ENCODE results near the gene TTC7B.
"Not testable (repeated sequence)": the region's sequence is repeated elsewhere in the genome, so short reads cannot be mapped to it uniquely, and the experiment has no call there.

TTC7B gene

GRCh38 chr14:90534838-90535555, 281.2 kb downstream of the TTC7B start:
- Histone ChIP-seq H3K4me3 (no peak overlapping the region), H3K27ac (no peak overlapping the region)

GRCh38 chr14:90534091-90534837, 282.0 kb downstream of the TTC7B start:
- H3K27ac ChIP-seq, result peak overlapping the region in 1 of 21 experiments; percentile 7
- no peak overlapping the region for H3K4me3 ChIP-seq

- H3K27ac ChIP-seq, result peak overlapping the region in 1 of 21 experiments; percentile 7
- no peak overlapping the region for H3K4me3 ChIP-seq
Measured at GRCh38 chr14:90533591-90534021, 282.6 kb downstream of the TTC7B start.

GRCh38 chr14:90532826-90533525, 283.3 kb downstream of the TTC7B start:
- Histone ChIP-seq H3K27ac (no peak overlapping the region), H3K4me3 (no peak overlapping the region)

- Histone ChIP-seq H3K27ac (no peak overlapping the region), H3K4me3 (no peak overlapping the region)
Measured at GRCh38 chr14:90531497-90531896, 284.7 kb downstream of the TTC7B start.

- H3K4me3 ChIP-seq, result no peak overlapping the region
- no peak overlapping the region for H3K27ac ChIP-seq
Measured at GRCh38 chr14:90530523-90530922, 285.7 kb downstream of the TTC7B start.

- Histone ChIP-seq H3K27ac (no peak overlapping the region), H3K4me3 (no peak overlapping the region)
Measured at GRCh38 chr14:90527978-90528377, 288.3 kb downstream of the TTC7B start.

GRCh38 chr14:90526536-90526935, 289.7 kb downstream of the TTC7B start:
- H3K4me3 ChIP-seq, H3K27ac ChIP-seq: not testable (repeated sequence)

- H3K4me3 ChIP-seq, H3K27ac ChIP-seq: not testable (repeated sequence)
Measured at GRCh38 chr14:90525353-90526028, 290.7 kb downstream of the TTC7B start.

- peak overlapping the region in 2 of 21 experiments; percentile 23 to 25 for H3K27ac ChIP-seq
- H3K4me3 ChIP-seq, result no peak overlapping the region
Measured at GRCh38 chr14:90523961-90524875, 292.0 kb downstream of the TTC7B start.

GRCh38 chr14:90523544-90523943, 292.7 kb downstream of the TTC7B start:
- no peak overlapping the region for H3K4me3 ChIP-seq
- peak overlapping the region in 2 of 21 experiments; percentile 23 to 25 for H3K27ac ChIP-seq

GRCh38 chr14:90522571-90523191, 293.5 kb downstream of the TTC7B start:
- H3K27ac ChIP-seq, result no peak overlapping the region
- H3K4me3 ChIP-seq, result no peak overlapping the region

- Histone ChIP-seq H3K4me3 (no peak overlapping the region), H3K27ac (no peak overlapping the region)
Measured at GRCh38 chr14:90521930-90522483, 294.2 kb downstream of the TTC7B start.

GRCh38 chr14:90521084-90521929, 294.9 kb downstream of the TTC7B start:
- no peak overlapping the region for H3K27ac ChIP-seq
- H3K4me3 ChIP-seq, result no peak overlapping the region

GRCh38 chr14:90520326-90520725, 295.9 kb downstream of the TTC7B start:
- no peak overlapping the region for H3K27ac ChIP-seq

GRCh38 chr14:90519262-90519920, 296.8 kb downstream of the TTC7B start:
- Histone ChIP-seq H3K4me3 (no peak overlapping the region), H3K27ac (no peak overlapping the region)

More at GRCh38 chr14:90520326-90520725, 295.9 kb downstream of the TTC7B start:
- no peak overlapping the region for H3K4me3 ChIP-seq

GRCh38 chr14:90518941-90519256, 297.3 kb downstream of the TTC7B start:
- no peak overlapping the region for H3K27ac ChIP-seq

More at GRCh38 chr14:90518941-90519256, 297.3 kb downstream of the TTC7B start:
- H3K4me3 ChIP-seq, result no peak overlapping the region
